HG03097 (cell line): ENCODE measurements around the gene CRPPA.
"Not testable (repeated sequence)": the region's sequence is repeated elsewhere in the genome, so short reads cannot be mapped to it uniquely, and the experiment has no call there.

Experiments
- ATAC-seq: cut with Tn5 transposase; IDR thresholded peaks from one replicate; pipeline ENCODE4 v1.9.1; 2021; ENCODE audit not compliant: unreplicated experiment, low FRiP score

The CRPPA gene

DNA sequence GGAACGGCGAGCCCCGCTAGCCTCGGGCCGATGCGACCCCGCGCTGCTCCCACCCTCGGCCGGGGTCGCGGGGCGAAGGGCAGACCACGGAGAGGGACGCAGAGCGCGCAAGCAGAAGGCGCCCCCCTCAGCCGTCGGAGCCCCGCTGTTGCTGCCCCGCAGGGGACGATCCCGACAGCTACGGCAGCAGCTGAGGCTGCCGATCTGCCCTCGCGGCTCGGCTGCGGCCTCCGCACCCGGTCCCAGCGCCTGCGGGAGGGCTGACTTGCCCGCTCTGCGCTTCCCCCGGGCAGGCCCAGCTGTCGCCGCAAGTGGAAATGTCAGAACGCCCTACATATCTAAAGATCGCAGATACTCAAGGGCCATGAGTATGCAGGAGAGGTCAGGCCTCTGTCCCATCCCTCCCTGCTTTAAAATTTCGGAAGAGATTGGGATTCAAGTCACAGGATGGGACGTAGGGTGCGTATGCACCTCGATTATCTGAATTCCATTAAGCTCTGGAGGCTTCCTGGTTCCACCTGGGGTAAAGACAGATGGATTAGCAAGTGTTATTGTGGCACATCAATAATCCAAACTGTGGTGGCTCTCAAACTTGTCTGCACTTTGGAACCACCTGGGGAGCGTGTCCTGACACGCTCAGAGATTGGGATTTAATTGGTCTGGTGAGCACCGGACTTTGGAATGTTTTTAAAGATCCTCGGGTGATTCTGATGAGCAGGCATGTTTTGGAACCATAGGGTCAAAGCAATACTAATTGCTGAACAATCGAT, at the start of gene CRPPA:
Gene CRPPA (minus strand): TSS at position 206 of the 770 bp plus-strand sequence. CDS start 216 bp downstream, outside the sequence.
- ATAC-seq = peak; percentile 35

DNA sequence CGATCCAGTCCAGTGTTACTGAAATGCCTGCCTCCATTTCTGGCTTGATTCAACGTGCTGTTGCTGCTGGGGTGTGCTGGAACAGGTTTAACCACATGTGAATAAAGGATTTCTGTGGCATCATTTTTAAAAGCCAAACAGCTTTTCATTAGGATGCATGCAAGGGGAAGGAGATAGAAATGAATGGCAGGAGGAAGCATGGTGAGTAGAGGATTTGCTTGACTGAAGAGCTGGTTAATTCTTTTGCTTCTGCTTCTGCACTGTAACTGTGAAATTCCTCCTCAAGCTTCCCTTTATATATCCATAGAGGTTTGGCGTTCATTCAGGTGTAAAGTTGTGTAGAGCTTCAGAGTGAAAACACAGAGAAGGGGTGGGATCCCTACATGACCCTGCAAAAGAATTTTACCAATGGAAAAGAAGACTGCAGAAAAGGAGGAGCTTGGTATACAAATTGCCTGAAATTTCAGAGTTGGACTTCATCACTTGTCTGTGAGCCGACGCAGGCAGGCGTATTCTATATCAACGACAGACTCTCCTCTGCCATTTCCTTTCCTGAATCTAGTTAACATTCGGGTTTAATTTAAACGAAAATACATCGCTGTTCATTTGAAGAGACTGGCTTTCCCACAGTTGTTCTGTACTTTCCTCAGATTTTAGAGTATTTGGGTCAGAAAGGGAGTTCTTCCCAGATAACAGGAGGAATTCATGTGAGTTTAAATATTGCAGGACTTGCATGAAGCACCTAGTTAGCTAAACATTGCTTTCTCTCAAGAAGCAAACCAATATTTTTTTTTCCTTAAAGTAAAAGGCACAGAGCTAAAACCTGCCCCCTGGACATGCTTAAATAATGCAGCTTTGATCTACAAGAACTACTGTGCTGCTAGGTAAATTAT, 44.4 kb upstream of the CRPPA start, which contains the start of gene SOSTDC1:
Gene SOSTDC1 (minus strand): TSS at position 270 of the 893 bp plus-strand sequence. CDS start 70 bp downstream, at position 200.
- ATAC-seq = no peak

DNA sequence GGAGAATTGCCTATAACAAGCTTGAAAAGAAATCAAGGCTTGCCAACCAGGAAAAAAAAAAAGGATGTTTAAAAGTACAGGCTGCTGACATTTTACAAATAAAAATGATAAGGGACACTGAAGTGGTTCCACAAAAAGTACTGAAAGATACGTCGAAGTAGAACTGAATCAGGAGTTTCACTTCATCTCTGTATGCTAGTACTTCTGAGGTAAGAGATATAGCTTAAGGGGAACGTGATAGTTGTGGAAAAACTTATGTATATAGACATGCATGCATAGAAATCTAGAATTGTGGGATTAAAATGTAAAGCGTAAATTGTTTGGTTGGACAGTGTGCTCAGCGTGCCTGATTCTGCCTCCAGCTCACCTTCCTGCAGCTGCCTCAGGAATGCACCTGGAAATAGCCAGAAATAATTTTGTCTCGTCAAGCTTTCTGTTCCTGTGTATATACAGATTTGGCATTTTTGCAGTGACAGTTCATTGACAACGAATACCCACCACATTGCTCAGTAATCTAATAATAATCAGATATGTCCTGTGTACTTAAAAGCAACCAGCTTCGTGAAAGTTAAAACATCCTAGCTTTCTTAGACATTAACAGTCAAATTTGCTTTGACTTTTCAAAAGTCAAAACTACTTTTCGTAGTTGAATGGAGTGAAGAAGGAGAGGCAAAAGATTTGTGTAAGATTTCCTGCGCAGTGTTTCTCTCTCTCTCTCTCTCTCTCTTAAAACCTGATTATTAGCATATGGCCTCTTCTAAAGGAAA, 42.8 kb upstream of the CRPPA start:
- ATAC-seq = no peak

DNA sequence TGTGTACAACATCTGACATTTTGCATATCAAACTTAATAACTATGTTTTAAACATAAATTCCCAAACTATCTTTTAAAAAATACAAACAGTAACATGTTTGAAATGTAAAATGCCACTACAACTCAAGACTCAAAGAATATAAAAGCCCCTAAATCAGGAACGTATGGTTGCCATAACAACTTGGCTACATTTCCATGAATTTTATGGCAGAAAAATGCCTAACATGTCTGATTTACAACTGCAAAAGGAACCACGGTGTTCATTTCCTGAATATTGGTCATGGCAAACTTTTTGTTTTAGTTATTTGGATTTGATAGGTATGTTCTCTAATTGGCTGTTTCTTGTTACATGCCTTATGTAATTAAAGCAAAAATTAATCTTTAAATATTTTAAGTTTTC, 42.2 kb upstream of the CRPPA start:
- ATAC-seq = no peak

DNA sequence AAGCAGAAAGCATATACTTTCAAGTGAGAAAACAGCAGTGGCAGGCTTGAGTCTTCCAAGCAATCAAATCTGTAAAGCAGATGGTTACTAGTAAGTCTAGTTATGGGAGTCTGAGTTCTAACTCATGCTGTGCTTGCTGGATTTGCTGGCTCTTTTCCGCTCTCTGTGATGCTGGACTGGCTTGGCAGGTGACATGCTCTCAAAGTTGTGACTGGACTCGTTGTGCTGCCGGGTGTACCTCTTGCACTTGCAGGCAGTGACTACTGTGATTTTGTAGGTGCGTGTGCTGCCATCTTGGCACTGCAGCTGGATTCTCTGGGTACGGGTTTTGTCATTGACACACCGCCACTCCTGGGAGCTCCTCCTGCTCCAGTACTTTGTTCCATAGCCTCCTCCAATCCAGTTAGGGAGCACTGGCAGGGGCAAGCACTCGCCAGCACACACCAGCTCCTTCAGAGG, 41.1 kb upstream of the CRPPA start:
- no peak for ATAC-seq

DNA sequence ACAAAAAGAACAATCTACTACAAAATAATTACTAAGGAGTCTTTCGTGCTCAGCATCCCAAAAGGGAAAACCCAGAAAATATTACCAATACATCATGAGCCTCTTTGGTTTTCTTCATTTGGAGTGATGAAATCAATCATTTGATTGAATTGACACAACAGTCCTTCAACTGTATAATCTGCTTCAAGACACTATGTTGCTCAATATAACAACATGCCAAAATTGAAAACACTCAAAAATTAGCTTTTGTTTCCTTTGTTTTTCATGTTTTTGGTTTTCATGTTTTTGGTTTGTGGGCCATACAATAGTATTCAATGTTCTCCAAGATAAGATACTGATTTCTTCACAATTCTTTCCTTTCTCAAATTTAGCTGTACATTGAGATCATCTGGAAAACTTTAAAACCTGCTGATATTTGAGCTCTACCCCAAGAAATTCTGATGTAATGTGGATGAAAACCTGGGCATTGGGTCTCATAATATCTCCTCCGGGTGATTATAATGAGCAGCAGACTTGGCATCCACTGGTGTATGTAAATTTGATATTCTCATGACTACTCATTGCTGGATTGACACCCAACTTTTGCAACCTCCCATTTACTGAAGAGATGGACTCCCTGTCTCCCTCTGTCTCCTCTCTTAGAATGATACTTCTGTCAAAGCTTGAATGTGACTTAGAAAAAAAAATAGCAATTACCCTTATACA, 39.6 kb upstream of the CRPPA start:
- no peak for ATAC-seq

DNA sequence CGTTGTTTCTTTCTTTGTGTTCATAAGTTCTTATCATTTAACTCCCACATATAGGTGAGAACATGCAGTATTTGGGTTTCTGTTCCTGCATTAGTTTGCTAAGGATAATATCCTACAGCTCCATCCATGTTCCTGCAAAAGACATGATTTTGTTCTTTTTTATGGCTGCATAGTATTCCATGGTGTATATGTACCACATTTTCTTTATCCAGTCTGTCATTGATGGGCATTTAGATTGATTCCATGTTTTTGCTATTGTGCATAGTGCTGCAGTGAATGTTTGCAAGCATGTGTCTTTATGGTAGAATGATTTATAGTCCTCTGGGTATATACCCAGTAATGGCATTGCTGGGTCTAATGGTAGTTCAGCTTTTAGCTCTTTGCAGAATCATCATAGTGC, 35.0 kb upstream of the CRPPA start:
- not testable (repeated sequence) for ATAC-seq

DNA sequence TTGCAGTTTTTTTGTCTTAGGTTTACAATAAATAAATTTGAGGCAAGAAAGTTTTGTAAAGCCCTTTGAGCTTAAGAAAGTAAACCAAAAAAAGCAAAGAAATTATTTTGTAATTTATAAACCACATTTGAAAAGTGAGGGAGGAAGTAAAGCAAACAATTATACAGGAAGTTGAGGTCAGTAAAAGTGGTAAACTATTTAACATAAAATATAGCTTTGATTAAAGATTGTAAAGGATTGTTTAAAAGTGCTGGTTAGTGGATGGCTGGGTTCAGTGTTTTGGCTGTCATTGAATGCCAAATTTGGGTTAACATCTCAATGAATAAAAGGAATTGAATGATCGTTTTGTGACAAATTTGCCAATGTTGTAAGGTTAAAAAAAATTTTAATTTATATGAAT, 34.3 kb upstream of the CRPPA start:
- no peak for ATAC-seq

DNA sequence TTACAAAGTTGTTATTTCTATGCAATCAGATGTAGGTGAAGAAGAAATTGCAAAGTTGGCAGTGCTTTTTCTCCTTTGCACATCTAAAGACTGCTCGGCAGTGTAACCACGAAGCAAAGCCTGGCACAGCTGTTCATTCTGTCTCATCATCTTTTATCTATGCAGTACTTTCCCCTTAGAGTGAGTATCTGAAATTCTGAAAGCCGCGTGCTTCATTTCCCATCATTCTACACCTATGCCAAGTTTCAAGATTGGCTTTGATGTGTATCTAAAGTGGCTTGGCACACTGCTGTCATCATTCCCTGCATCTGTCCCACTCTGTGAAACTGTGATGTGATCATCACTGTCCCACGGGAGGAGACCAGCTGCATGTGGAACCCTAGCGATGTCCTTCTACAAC, 29.0 kb upstream of the CRPPA start:
- ATAC-seq = no peak

DNA sequence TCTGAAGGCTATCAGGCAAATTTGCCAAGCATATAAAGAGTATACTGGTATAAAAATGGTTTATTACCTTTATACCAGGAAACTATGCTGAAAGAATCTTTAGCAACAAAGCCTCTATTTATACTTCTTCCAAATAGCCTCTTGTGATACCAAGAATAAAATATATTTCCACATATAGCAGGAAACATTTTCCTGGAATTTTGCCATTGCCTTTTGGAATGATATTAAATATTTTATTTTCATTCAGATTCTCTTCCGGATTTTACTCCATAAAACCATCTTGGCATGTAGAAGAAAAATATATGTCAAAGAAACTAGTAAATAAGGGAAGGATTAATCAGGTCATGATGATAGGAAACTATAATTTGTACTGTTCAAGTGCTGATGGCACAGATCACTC, 26.5 kb upstream of the CRPPA start:
- ATAC-seq = no peak

DNA sequence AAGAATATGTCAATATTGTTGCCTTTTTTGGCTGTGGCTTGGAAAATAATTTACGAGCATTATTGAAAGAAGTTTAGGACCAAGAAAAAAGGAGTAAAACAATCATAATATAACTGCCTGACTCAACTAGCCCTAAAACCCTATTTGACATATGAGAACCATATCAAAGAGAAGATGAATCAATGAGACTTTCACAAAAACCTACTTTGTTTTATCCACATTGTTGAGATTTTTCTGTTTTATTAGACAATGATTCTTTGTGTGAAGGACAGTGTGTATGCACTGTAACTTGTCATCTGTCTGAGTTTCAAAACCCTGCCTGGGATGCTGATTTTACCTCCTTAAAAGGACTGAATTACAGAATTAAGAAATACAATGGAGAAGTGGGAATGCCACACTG, 25.2 kb upstream of the CRPPA start:
- no peak for ATAC-seq

DNA sequence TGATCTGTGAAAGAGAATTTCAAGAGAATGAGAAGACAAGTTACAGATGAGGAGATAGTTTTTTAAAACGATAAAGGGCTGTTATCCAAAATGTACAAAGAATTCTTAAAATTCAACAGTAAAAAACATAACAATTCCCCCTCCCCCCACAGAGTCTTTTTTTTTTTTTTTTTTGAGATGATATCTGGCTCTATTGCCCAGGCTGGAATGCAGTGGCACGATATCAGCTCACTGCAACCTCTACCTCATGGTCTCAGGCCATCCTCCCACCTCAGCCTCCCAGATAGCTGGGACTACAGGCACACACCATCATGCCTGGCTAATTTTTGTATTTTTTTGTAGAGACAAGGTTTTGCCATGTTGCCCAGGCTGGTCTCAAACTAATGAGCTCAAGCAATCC, 22.5 kb upstream of the CRPPA start:
- ATAC-seq = not testable (repeated sequence)

DNA sequence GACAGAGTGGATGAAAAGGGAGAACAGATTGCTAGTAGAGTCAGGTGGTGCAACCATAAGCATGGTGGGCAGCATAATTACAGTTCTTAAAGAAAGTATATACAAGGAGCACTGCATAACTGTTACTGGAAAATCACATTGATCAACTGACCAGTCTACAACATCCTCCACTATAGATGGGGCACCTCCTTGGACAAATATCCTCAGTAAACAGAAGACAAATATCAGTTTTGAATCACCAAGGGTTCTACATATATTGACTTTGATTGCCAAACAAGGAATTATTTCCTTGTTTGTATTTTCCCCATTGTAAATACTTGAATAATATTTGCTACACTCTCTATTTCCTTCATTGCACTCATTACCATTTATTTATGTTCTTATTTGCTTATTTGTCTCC, 17.6 kb upstream of the CRPPA start:
- ATAC-seq = no peak

DNA sequence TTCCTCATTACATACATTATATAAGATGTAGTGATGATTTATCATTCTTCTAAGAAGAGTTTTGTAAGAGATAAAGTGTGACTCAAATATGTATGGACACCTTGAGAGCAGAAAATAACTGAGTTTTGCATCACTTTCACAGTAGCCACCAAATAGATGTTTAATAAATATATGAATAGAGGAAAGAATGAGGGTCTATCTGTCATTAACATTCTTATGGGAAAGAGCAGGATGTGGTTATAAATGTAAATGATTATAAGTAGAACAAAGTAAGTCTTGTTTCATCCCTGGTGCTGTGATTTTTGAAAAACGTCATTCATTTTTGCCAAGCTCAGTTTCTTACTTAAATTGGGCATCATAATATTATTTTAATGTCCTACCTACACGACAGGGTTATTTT, 15.0 kb upstream of the CRPPA start:
- ATAC-seq = no peak

DNA sequence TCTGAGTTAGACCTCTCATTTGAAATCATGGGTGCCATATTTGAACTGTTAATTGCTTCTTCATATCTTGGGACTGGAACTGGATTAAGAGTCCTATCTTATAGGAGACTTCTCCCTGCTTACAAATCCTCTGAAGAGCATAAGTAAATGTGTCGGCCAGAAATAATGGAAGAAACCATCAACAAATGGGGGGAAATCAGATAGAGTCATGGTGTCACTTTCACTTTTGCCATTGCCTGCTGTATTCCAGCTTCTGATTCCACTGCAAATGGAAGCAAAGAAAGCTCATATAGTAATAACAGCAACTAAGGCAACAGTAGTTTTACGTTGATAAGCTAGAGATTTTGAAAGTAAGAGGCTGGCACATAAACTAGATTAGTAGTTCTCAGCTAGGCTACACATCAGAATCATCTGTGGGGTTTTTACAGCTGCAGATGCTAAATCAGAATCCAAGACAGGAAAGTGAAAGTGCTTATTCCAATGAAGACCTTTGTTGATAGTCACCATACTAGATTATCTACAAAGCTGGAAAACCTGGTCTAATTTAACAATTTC, 12.3 kb upstream of the CRPPA start:
- ATAC-seq = no peak

DNA sequence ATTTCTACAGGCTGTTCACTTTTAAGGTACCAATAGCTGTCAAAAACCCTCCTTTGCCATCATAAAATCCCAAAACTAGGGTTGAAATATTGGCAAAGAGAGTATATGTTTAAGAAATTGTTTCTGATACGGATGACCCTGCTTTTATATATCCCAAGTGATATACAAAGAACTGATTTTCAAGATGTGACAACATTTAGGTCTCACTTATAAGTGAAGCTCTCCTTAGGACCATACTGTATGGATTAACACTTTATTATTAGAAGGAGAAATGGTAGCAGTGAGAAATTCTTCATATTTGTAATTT, 11.0 kb upstream of the CRPPA start:
- ATAC-seq = no peak

DNA sequence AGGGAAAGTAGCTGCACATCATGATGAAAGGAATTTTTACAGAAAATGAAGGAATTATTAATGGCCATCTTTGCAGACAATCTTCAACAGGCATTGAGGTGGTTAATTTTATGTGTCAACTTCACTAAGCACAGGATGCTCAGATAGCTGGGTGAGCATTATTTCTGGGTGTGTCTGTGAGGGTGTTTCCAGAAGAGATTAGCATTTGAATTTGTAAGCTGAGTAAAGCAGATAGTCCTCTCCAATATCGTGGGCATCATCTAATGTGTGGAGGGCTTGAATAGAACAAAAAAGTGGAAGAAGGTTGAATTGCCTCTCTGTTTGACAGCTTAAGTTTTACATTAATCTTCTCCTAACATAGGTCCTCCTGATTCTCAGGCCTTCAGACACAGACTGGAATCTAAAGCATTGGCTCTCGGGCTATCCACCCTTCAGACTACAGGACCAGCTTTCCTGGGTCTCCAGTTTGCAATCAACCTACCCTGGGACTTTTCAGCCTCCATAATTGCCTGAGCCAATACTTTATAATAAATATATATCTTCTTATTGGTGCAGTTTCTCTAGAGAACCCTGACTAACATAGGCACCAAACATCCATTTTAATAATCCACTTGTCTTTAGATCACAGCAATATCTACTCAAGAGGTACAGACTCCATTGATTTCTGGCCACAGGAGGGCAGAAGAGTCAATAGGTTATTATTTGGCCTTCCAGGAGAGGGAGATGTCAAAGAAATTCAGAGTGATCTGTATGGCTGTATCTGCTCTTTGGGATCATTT, 10.5 kb upstream of the CRPPA start:
- peak; percentile 60 for ATAC-seq

DNA sequence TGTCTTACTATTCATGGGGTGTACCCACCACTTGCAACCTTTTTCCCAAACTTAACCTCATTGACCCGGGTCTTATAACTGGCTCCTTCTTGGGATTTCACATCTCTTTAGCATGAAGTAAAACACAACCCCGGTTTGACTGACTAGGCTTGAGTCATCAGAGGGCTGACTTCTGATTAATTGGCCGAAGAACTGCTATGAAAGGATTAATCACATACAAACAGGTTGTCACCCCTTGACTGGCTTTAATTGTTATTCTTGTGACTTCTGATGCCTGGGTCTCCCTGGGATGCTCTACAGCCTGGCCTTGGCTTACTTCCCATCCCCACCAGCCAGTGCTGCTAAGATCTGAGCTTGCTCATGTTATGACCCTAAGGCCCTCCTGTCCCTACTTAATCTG, 8.8 kb upstream of the CRPPA start:
- ATAC-seq = no peak

DNA sequence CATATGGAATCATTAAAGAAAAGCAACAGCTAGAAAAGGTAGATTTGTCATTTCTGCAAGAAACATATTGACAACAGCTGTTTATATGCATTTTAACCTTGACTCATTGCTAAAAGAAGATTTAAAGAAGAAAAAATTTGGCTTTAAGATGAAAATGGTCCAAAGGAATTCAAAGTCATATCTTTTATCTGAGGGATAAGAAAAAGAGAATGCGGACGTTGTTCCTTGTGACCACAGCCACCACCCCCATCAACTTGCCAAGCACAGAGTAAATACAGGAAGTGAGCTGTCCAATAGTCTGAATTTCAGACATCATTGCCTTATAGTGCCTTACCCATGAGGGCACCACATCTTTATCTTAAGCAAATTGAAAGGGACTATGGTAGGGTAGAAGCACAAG, 7.3 kb upstream of the CRPPA start:
- ATAC-seq = no peak
